ENCODE results near the gene CIAO2A. TPM values are rescaled to one million over a fixed set of nuclear protein-coding genes. Genes with fewer than 3 reads are reported as not detected.

CIAO2A gene
- total RNA-seq, 2 experiments from 2014 or later = 78.7 to 84.7 TPM

DNA sequence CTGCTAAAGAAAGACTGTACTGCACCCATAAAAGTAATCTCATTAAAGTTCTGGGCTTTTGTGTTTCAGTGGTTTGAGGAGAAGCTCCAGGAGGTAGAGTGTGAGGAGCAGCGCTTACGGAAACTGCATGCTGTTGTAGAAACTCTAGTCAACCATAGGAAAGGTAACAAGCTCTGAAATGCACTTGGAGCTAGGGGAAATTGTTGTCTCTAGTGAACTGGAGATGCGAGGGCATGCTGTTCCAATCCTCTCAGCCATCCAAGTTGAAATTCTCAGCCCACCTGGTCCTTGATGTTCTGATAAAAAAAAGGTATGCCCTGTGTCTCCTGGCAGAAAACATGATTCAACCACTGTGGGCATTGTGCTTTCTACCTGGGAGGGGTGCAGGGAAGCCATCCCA lies 36.5 kb upstream of the CIAO2A start:
- H3K79me2 ChIP-seq (ENCODE audit: insufficient read depth, low read depth, low read length) = no peaks in the 10 kb centered on the region
- TF ChIP-seq CTCF (conservative IDR thresholded peaks at IDR 0.05; ENCODE audit: low read length) = no peak
- no peak for TF ChIP-seq EZH2phosphoT487 (IDR thresholded peaks at IDR 0.05; ENCODE audit: borderline replicate concordance, low read depth, low read length)
- no peaks in the 10 kb centered on the region for H3K9me3 ChIP-seq (ENCODE audit: low read length)
- no peak for DNase-seq (ENCODE audit: low spot score)
- intact Hi-C loops (cut with micrococcal nuclease; ENCODE audit: unreplicated experiment) = no loop called here
- H3K9me2 ChIP-seq (ENCODE audit: insufficient read depth, low read length) = no peaks in the 10 kb centered on the region
- H3K4me1 ChIP-seq (ENCODE audit: insufficient read depth, low read length, poor library complexity, severe bottlenecking) = no peaks in the 10 kb centered on the region
- H3K4me3 ChIP-seq (ENCODE audit: low read depth, low read length, poor library complexity, severe bottlenecking) = no peak overlapping the region
- H3K4me2 ChIP-seq (ENCODE audit: low read length) = no peak overlapping the region
- H3K27ac ChIP-seq (ENCODE audit: low read depth, low read length, poor library complexity, severe bottlenecking) = no peak overlapping the region
- no TSS peak for BruUV-seq (replicated peaks)
- POLR2A ChIA-PET = interaction anchor here (0.6 to 0.9 kb wide), 2 partner anchors 9 to 55 kb away, joined by 3 to 5 read pairs; no protein-coding TSS in a partner anchor
- H2AFZ ChIP-seq (ENCODE audit: low read length) = no peak overlapping the region
- no peaks in the 10 kb centered on the region for H4K20me1 ChIP-seq (ENCODE audit: insufficient read depth, low read length)
- CTCF ChIA-PET (ENCODE audit: unreplicated experiment) = no interaction called here
- H3K36me3 ChIP-seq (ENCODE audit: insufficient read depth, low read length) = peaks cover 91% of the 10 kb centered on the region

DNA sequence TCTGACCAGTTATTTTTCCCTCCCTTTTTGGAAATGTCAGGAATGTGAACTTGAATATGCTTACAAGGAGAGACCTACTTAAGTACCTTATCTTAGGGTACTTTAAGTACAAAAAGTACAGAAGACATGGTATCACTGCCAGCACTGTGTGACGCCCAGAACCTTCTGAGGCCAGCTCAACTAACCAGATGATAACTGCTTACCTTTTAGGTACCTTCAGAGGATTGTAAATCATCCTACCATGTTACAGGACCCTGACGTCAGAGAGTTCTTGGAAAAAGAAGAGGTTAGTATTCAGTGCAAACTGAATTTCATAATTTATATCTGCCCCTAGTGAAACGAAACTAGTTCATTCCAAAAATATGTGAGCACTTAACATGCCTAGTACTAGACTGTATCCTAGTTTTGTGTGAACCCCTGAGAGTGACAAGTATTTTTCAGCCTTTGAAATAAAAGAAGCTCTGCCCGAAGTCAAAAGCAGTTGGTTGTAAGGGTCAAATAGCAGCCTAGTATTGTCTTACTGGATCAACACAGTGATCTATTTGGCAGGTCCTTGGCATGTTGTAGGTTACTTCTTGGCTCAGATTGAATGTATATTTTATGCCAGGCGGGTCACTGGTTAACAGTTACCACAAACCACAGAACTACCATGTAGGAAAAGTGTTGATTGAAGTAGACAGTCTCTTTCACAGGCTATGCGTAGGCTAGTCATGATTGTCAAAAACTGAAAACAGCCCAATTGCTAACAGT lies 34.1 kb upstream of the CIAO2A start:
- intact Hi-C loops (cut with micrococcal nuclease; ENCODE audit: unreplicated experiment) = no loop called here
- Histone ChIP-seq H3K9me3 (ENCODE audit: low read length) (no peaks in the 10 kb centered on the region), H3K79me2 (ENCODE audit: insufficient read depth, low read depth, low read length) (no peaks in the 10 kb centered on the region), H4K20me1 (ENCODE audit: insufficient read depth, low read length) (no peaks in the 10 kb centered on the region), H3K27ac (ENCODE audit: low read depth, low read length, poor library complexity, severe bottlenecking) (no peak overlapping the region), H2AFZ (ENCODE audit: low read length) (no peak overlapping the region), H3K36me3 (ENCODE audit: insufficient read depth, low read length) (peaks cover 88% of the 10 kb centered on the region), H3K9me2 (ENCODE audit: insufficient read depth, low read length) (no peaks in the 10 kb centered on the region), H3K4me1 (ENCODE audit: insufficient read depth, low read length, poor library complexity, severe bottlenecking) (no peaks in the 10 kb centered on the region), H3K4me3 (ENCODE audit: low read depth, low read length, poor library complexity, severe bottlenecking) (no peak overlapping the region), H3K4me2 (ENCODE audit: low read length) (no peak overlapping the region)
- no peak for DNase-seq (ENCODE audit: low spot score)
- CTCF ChIA-PET (ENCODE audit: unreplicated experiment) = no interaction called here
- no TSS peak for BruUV-seq (replicated peaks)
- POLR2A ChIA-PET = no interaction called here
- TF ChIP-seq EZH2phosphoT487 (IDR thresholded peaks at IDR 0.05; ENCODE audit: borderline replicate concordance, low read depth, low read length) (no peak), CTCF (conservative IDR thresholded peaks at IDR 0.05; ENCODE audit: low read length) (no peak)

- no peak for TF ChIP-seq CTCF (conservative IDR thresholded peaks at IDR 0.05; ENCODE audit: low read length)
- TF ChIP-seq EZH2phosphoT487 (IDR thresholded peaks at IDR 0.05; ENCODE audit: borderline replicate concordance, low read depth, low read length) = no peak
- no peak overlapping the region for H3K4me2 ChIP-seq (ENCODE audit: low read length)
- DNase-seq (ENCODE audit: low spot score) = no peak
- no TSS peak for BruUV-seq (replicated peaks)
- H3K9me2 ChIP-seq (ENCODE audit: insufficient read depth, low read length) = no peaks in the 10 kb centered on the region
- H4K20me1 ChIP-seq (ENCODE audit: insufficient read depth, low read length) = no peaks in the 10 kb centered on the region
- ChIA-PET CTCF (ENCODE audit: unreplicated experiment) (no interaction called here), POLR2A (interaction anchor here (0.7 to 1.1 kb wide), 2 partner anchors 15 to 1139 kb away, joined by 5 to 7 read pairs; no protein-coding TSS in a partner anchor)
- no peaks in the 10 kb centered on the region for H3K79me2 ChIP-seq (ENCODE audit: insufficient read depth, low read depth, low read length)
- H3K27ac ChIP-seq (ENCODE audit: low read depth, low read length, poor library complexity, severe bottlenecking) = no peak overlapping the region
- H2AFZ ChIP-seq (ENCODE audit: low read length) = no peak overlapping the region
- no peaks in the 10 kb centered on the region for H3K9me3 ChIP-seq (ENCODE audit: low read length)
- no peaks in the 10 kb centered on the region for H3K4me1 ChIP-seq (ENCODE audit: insufficient read depth, low read length, poor library complexity, severe bottlenecking)
- peaks cover 86% of the 10 kb centered on the region for H3K36me3 ChIP-seq (ENCODE audit: insufficient read depth, low read length)
- no peak overlapping the region for H3K4me3 ChIP-seq (ENCODE audit: low read depth, low read length, poor library complexity, severe bottlenecking)
- intact Hi-C loops (cut with micrococcal nuclease; ENCODE audit: unreplicated experiment) = no loop called here
Measured at GRCh38 chr15:64125978-64126377, 32.3 kb upstream of the CIAO2A start.
